ENCODE data around the gene SLX9.

DNA sequence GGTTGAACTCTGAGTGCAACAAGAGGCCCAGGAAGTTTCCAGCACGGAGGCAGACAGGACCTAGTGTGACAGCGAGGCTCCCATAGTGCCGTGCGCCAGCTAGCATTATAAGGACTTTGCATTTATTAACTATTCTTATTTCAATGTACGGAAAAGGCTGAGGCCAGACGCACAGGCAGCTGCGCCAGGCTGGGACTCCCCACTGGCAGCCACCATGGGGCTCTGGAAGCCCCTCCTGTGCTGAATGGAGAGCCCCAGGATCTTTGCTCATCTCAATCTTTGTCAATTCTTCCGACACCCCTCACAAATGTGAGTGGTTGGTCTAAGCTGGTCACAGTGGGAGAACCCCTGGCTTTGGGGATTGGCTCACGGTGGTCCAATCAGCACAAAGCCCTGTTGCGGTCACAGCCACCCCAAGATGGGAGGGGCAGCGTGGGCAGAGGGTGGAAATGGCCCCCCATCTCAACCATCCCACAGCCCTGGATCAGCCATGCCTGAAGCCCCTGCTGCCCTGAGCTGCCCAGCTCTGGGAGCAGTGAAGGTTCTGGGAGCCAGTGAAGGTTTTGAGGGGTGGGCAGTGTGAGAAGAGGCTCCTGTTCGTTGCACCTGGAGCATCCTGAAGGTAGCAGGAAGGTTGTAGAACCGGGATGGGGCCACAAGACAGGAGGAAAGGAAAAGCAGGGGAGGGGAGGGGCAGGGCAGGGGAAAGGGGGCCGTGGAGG, 75.1 kb downstream of the SLX9 start:
- TF ChIP-seq, protein P1, sequence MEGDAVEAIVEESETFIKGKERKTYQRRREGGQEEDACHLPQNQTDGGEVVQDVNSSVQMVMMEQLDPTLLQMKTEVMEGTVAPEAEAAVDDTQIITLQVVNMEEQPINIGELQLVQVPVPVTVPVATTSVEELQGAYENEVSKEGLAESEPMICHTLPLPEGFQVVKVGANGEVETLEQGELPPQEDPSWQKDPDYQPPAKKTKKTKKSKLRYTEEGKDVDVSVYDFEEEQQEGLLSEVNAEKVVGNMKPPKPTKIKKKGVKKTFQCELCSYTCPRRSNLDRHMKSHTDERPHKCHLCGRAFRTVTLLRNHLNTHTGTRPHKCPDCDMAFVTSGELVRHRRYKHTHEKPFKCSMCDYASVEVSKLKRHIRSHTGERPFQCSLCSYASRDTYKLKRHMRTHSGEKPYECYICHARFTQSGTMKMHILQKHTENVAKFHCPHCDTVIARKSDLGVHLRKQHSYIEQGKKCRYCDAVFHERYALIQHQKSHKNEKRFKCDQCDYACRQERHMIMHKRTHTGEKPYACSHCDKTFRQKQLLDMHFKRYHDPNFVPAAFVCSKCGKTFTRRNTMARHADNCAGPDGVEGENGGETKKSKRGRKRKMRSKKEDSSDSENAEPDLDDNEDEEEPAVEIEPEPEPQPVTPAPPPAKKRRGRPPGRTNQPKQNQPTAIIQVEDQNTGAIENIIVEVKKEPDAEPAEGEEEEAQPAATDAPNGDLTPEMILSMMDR (IDR thresholded peaks at IDR 0.05; ENCODE audit: insufficient read depth, low read depth, low read length), result no peak
- no peak for TF ChIP-seq EZH2 (IDR thresholded peaks at IDR 0.05; ENCODE audit: insufficient read depth, low read length)

Measured in astrocyte (in vitro differentiated cells and primary cell).